ENCODE measurements around the gene DGCR8.

The DGCR8 gene

DNA sequence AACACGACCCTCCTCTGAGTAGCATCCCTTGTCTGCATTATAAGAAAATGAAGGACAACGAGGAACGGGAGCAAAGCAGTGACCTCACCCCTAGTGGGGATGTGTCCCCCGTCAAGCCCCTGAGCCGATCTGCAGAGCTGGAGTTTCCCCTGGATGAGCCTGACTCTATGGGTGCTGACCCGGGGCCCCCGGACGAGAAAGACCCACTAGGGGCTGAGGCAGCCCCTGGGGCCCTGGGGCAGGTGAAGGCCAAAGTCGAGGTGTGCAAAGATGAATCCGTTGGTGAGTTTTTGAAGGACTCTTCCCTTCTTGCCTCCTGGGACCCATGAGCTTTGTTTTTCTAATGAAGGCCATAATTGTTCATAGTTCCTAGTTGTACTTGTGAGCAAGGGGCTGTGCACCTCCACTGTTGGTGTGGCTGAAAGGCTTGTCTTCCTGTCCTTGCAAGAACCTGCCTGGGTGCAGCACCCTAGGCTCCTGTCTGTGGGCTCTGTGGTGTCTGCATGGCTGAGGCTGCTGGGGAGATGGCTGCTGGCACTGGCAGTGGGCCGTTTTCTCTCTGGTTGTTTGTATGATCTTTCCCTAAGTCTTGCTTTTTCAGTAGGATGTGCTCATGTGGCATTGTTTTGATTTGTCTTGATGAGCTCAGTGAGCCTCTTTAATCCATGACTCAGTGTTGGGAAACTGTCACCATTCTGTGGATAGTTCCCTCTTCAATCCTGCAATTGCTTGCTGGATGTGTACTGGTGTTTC, 10.1 kb downstream of the DGCR8 start:
- no peak overlapping the region for H2BK120ac ChIP-seq (ENCODE audit: low read depth, low read length)
- H3K36me3 ChIP-seq (replicated peaks in 1 of 2; ENCODE audit: control insufficient read depth in 2 of 2, insufficient read depth in 2 of 2, low read length in 2 of 2): peaks cover 87 to 100% of the 10 kb centered on the region in 2 donors
- H2AFZ ChIP-seq (ENCODE audit: low read length): no peak overlapping the region
- H2BK12ac ChIP-seq (ENCODE audit: low read length): no peak overlapping the region
- no peak overlapping the region for H2AK5ac ChIP-seq (ENCODE audit: low read depth, low read length)
- H3K9me3 ChIP-seq (replicated peaks in 1 of 2; ENCODE audit: control insufficient read depth in 2 of 2, insufficient read depth in 1 of 2, low read depth in 1 of 2, low read length in 2 of 2): no peaks in the 10 kb centered on the region
- H3K79me1 ChIP-seq (ENCODE audit: low read depth, low read length): peaks cover 45% of the 10 kb centered on the region
- no peak overlapping the region for H3K27ac ChIP-seq (replicated peaks; ENCODE audit: low read length)
- H3K4me2 ChIP-seq (ENCODE audit: insufficient read depth, low read length, poor library complexity, severe bottlenecking): no peak overlapping the region
- DNase-seq (ENCODE audit: low spot score): no peak
- no peak overlapping the region for H3K23ac ChIP-seq (ENCODE audit: low read depth, low read length, poor library complexity)
- no peak overlapping the region for H4K91ac ChIP-seq (ENCODE audit: low read depth, low read length, poor library complexity)
- no peaks in the 10 kb centered on the region for H3K4me1 ChIP-seq (ENCODE audit: control insufficient read depth in 2 of 2, insufficient read depth in 1 of 2, low read depth in 1 of 2, low read length in 2 of 2)
- no peak overlapping the region for H3K18ac ChIP-seq (ENCODE audit: low read length)
- H4K8ac ChIP-seq (ENCODE audit: low read depth, low read length): no peak overlapping the region
- no peak overlapping the region for H3K4ac ChIP-seq (ENCODE audit: low read length)
- no peak overlapping the region for H3K14ac ChIP-seq (ENCODE audit: low read length)
- no peaks in the 10 kb centered on the region for H3K27me3 ChIP-seq (ENCODE audit: control insufficient read depth in 3 of 3, insufficient read depth in 3 of 3, low read depth in 1 of 3, low read length in 3 of 3)
- no peak overlapping the region for H3K9ac ChIP-seq (ENCODE audit: low read depth, low read length, poor library complexity)
- no peak overlapping the region for H3K4me3 ChIP-seq (ENCODE audit: low read length in 2 of 2)
- WGBS, 2 donors (ENCODE audit: extremely low coverage in 2 of 2, insufficient read length in 2 of 2, insufficient replicate concordance in 1 of 2): no CpG with 5 or more reads among the region's 11 CpGs
- no peak overlapping the region for H2BK5ac ChIP-seq (ENCODE audit: low read length)
- no peak overlapping the region for H2BK15ac ChIP-seq (ENCODE audit: low read length)

- Histone ChIP-seq H4K91ac (ENCODE audit: low read depth, low read length, poor library complexity) (no peak overlapping the region), H2BK5ac (ENCODE audit: low read length) (no peak overlapping the region), H3K9me3 (replicated peaks in 1 of 2; ENCODE audit: control insufficient read depth in 2 of 2, insufficient read depth in 1 of 2, low read depth in 1 of 2, low read length in 2 of 2) (no peaks in the 10 kb centered on the region), H3K27me3 (ENCODE audit: control insufficient read depth in 3 of 3, insufficient read depth in 3 of 3, low read depth in 1 of 3, low read length in 3 of 3) (no peaks in the 10 kb centered on the region), H2BK15ac (ENCODE audit: low read length) (no peak overlapping the region), H3K4me2 (ENCODE audit: insufficient read depth, low read length, poor library complexity, severe bottlenecking) (no peak overlapping the region), H3K4me3 (ENCODE audit: low read length in 2 of 2) (no peak overlapping the region), H2BK12ac (ENCODE audit: low read length) (no peak overlapping the region), H2BK120ac (ENCODE audit: low read depth, low read length) (no peak overlapping the region), H3K4ac (ENCODE audit: low read length) (no peak overlapping the region), H3K79me1 (ENCODE audit: low read depth, low read length) (peaks cover 42% of the 10 kb centered on the region), H3K23ac (ENCODE audit: low read depth, low read length, poor library complexity) (no peak overlapping the region), H3K27ac (replicated peaks; ENCODE audit: low read length) (no peak overlapping the region), H3K14ac (ENCODE audit: low read length) (no peak overlapping the region), H3K36me3 (replicated peaks in 1 of 2; ENCODE audit: control insufficient read depth in 2 of 2, insufficient read depth in 2 of 2, low read length in 2 of 2) (peaks cover 90 to 100% of the 10 kb centered on the region in 2 donors), H3K9ac (ENCODE audit: low read depth, low read length, poor library complexity) (no peak overlapping the region), H3K4me1 (ENCODE audit: control insufficient read depth in 2 of 2, insufficient read depth in 1 of 2, low read depth in 1 of 2, low read length in 2 of 2) (no peaks in the 10 kb centered on the region), H2AK5ac (ENCODE audit: low read depth, low read length) (no peak overlapping the region), H2AFZ (ENCODE audit: low read length) (no peak overlapping the region), H3K18ac (ENCODE audit: low read length) (no peak overlapping the region), H4K8ac (ENCODE audit: low read depth, low read length) (no peak overlapping the region)
- WGBS, 2 donors (ENCODE audit: extremely low coverage in 2 of 2, insufficient read length in 2 of 2, insufficient replicate concordance in 1 of 2): no CpG with 5 or more reads among the region's 9 CpGs
- DNase-seq (ENCODE audit: low spot score): no peak
Observed at GRCh38 chr22:20090730-20091240, 10.7 kb downstream of the DGCR8 start.

GRCh38 chr22:20091690-20092476, 11.8 kb downstream of the DGCR8 start:
- Histone ChIP-seq H3K9ac (ENCODE audit: low read depth, low read length, poor library complexity) (peak overlapping the region; percentile 72), H2BK12ac (ENCODE audit: low read length) (no peak overlapping the region), H2BK120ac (ENCODE audit: low read depth, low read length) (no peak overlapping the region), H4K91ac (ENCODE audit: low read depth, low read length, poor library complexity) (no peak overlapping the region), H3K18ac (ENCODE audit: low read length) (no peak overlapping the region), H2AK5ac (ENCODE audit: low read depth, low read length) (no peak overlapping the region), H3K36me3 (replicated peaks in 1 of 2; ENCODE audit: control insufficient read depth in 2 of 2, insufficient read depth in 2 of 2, low read length in 2 of 2) (peaks cover 86 to 100% of the 10 kb centered on the region in 2 donors), H3K9me3 (replicated peaks in 1 of 2; ENCODE audit: control insufficient read depth in 2 of 2, insufficient read depth in 1 of 2, low read depth in 1 of 2, low read length in 2 of 2) (peaks cover 1 to 10% of the 10 kb centered on the region in 2 donors), H3K79me1 (ENCODE audit: low read depth, low read length) (peaks cover 34% of the 10 kb centered on the region), H2BK15ac (ENCODE audit: low read length) (no peak overlapping the region), H4K8ac (ENCODE audit: low read depth, low read length) (no peak overlapping the region), H3K4me1 (ENCODE audit: control insufficient read depth in 2 of 2, insufficient read depth in 1 of 2, low read depth in 1 of 2, low read length in 2 of 2) (no peaks in the 10 kb centered on the region), H3K27ac (replicated peaks; ENCODE audit: low read length) (no peak overlapping the region), H3K4me2 (ENCODE audit: insufficient read depth, low read length, poor library complexity, severe bottlenecking) (no peak overlapping the region), H3K14ac (ENCODE audit: low read length) (no peak overlapping the region), H2BK5ac (ENCODE audit: low read length) (no peak overlapping the region), H2AFZ (ENCODE audit: low read length) (no peak overlapping the region), H3K4me3 (ENCODE audit: low read length in 2 of 2) (no peak overlapping the region), H3K23ac (ENCODE audit: low read depth, low read length, poor library complexity) (peak overlapping the region; percentile 71), H3K4ac (ENCODE audit: low read length) (no peak overlapping the region), H3K27me3 (ENCODE audit: control insufficient read depth in 3 of 3, insufficient read depth in 3 of 3, low read depth in 1 of 3, low read length in 3 of 3) (no peaks in the 10 kb centered on the region)
- no peak for DNase-seq (ENCODE audit: low spot score)
- no CpG with 5 or more reads among the region's 16 CpGs for WGBS, 2 donors (ENCODE audit: extremely low coverage in 2 of 2, insufficient read length in 2 of 2, insufficient replicate concordance in 1 of 2)

- Histone ChIP-seq H4K91ac (ENCODE audit: low read depth, low read length, poor library complexity) (no peak overlapping the region), H3K9me3 (replicated peaks in 1 of 2; ENCODE audit: control insufficient read depth in 2 of 2, insufficient read depth in 1 of 2, low read depth in 1 of 2, low read length in 2 of 2) (peaks cover 1 to 12% of the 10 kb centered on the region in 2 donors), H3K4ac (ENCODE audit: low read length) (no peak overlapping the region), H2BK120ac (ENCODE audit: low read depth, low read length) (no peak overlapping the region), H2BK12ac (ENCODE audit: low read length) (no peak overlapping the region), H4K8ac (ENCODE audit: low read depth, low read length) (no peak overlapping the region), H2BK15ac (ENCODE audit: low read length) (no peak overlapping the region), H2AK5ac (ENCODE audit: low read depth, low read length) (no peak overlapping the region), H3K27me3 (ENCODE audit: control insufficient read depth in 3 of 3, insufficient read depth in 3 of 3, low read depth in 1 of 3, low read length in 3 of 3) (no peaks in the 10 kb centered on the region), H3K4me1 (ENCODE audit: control insufficient read depth in 2 of 2, insufficient read depth in 1 of 2, low read depth in 1 of 2, low read length in 2 of 2) (no peaks in the 10 kb centered on the region), H3K79me1 (ENCODE audit: low read depth, low read length) (peaks cover 28% of the 10 kb centered on the region), H3K14ac (ENCODE audit: low read length) (no peak overlapping the region), H3K27ac (replicated peaks; ENCODE audit: low read length) (no peak overlapping the region), H3K36me3 (replicated peaks in 1 of 2; ENCODE audit: control insufficient read depth in 2 of 2, insufficient read depth in 2 of 2, low read length in 2 of 2) (peaks cover 84 to 100% of the 10 kb centered on the region in 2 donors), H3K4me3 (ENCODE audit: low read length in 2 of 2) (no peak overlapping the region), H2BK5ac (ENCODE audit: low read length) (no peak overlapping the region), H2AFZ (ENCODE audit: low read length) (no peak overlapping the region), H3K4me2 (ENCODE audit: insufficient read depth, low read length, poor library complexity, severe bottlenecking) (no peak overlapping the region), H3K9ac (ENCODE audit: low read depth, low read length, poor library complexity) (peak overlapping the region; percentile 72), H3K18ac (ENCODE audit: low read length) (no peak overlapping the region), H3K23ac (ENCODE audit: low read depth, low read length, poor library complexity) (no peak overlapping the region)
- no CpG with 5 or more reads among the region's 11 CpGs for WGBS, 2 donors (ENCODE audit: extremely low coverage in 2 of 2, insufficient read length in 2 of 2, insufficient replicate concordance in 1 of 2)
- no peak for DNase-seq (ENCODE audit: low spot score)
Observed at GRCh38 chr22:20092477-20092854, 12.4 kb downstream of the DGCR8 start.

Measured in neuronal stem cell (in vitro differentiated cells).